SK-N-SH treated with all-trans-retinoic acid at 6 μM for 48 hours (cell line): ENCODE measurements around the gene FOXK1.

Experiments used
- ATAC-seq: fragments of 200-7000 bp; cut with Tn5 transposase; 3 replicates; pipeline ENCODE4 v1.9.1; 2020; ENCODE audit warnings: mild to moderate bottlenecking, moderate library complexity
- BACH2 ChIP-seq: fragments of 250-450 bp; sonication (Bioruptor Pico); IDR thresholded peaks from 2 replicates; pipeline ENCODE4 v1.9.0; 2021; ENCODE audit warnings: mild to moderate bottlenecking, borderline replicate concordance
- CSDC2 ChIP-seq: fragments of 250-450 bp; sonication (Bioruptor Pico); IDR thresholded peaks from 2 replicates; pipeline ENCODE4 v1.5.0; 2020; ENCODE audit warnings: mild to moderate bottlenecking, moderate library complexity
- ESRRG ChIP-seq: fragments of 250-450 bp; sonication (Bioruptor Pico); IDR thresholded peaks from 2 replicates; pipeline ENCODE4 v1.6.1; 2021; ENCODE audit warnings: mild to moderate bottlenecking
- GLIS3 ChIP-seq: fragments of 250-450 bp; sonication (Bioruptor Pico); IDR thresholded peaks from 2 replicates; pipeline ENCODE4 v1.5.0; 2020; ENCODE audit warnings: mild to moderate bottlenecking, moderate library complexity
- ISL1 ChIP-seq: fragments of 250-450 bp; sonication (Bioruptor Pico); IDR thresholded peaks from 2 replicates; pipeline ENCODE4 v2.1.2; 2022; ENCODE audit warnings: mild to moderate bottlenecking, moderate library complexity
- OSR1 ChIP-seq: fragments of 250-450 bp; sonication (Bioruptor Pico); IDR thresholded peaks from 2 replicates; pipeline ENCODE4 v1.8.0; 2022; ENCODE audit warnings: moderate library complexity, mild to moderate bottlenecking, inconsistent platforms
- PPARA ChIP-seq: fragments of 250-450 bp; sonication (Bioruptor Pico); IDR thresholded peaks from 2 replicates; pipeline ENCODE4 v1.5.0; 2020; ENCODE audit warnings: mild to moderate bottlenecking, borderline replicate concordance
- RARB ChIP-seq: fragments of 250-450 bp; sonication (Bioruptor Pico); IDR thresholded peaks from 2 replicates; pipeline ENCODE4 v1.8.0; 2021; ENCODE audit warnings: mild to moderate bottlenecking, moderate library complexity
- SNAI2 ChIP-seq: fragments of 250-450 bp; sonication (Bioruptor Pico); IDR thresholded peaks from 2 replicates; pipeline ENCODE4 v1.5.0; 2020; ENCODE audit warnings: mild to moderate bottlenecking, moderate library complexity
- TCF4 ChIP-seq: fragments of 250-450 bp; sonication (Bioruptor Pico); IDR thresholded peaks from 2 replicates; pipeline ENCODE4 v1.8.0; 2021; ENCODE audit warnings: mild to moderate bottlenecking, moderate library complexity, borderline replicate concordance
- TOX ChIP-seq: fragments of 250-450 bp; sonication (Bioruptor Pico); IDR thresholded peaks from 2 replicates; pipeline ENCODE4 v1.8.0; 2021; ENCODE audit warnings: mild to moderate bottlenecking, moderate library complexity, borderline replicate concordance
- ZC3H10 ChIP-seq: fragments of 250-450 bp; sonication (Bioruptor Pico); IDR thresholded peaks from 2 replicates; pipeline ENCODE4 v1.5.1; 2021; ENCODE audit warnings: mild to moderate bottlenecking, moderate library complexity
- ZFP3 ChIP-seq: fragments of 250-450 bp; sonication (Bioruptor Pico); IDR thresholded peaks from 2 replicates; pipeline ENCODE4 v1.5.0; 2020; ENCODE audit warnings: mild to moderate bottlenecking, moderate library complexity
- ZFP30 ChIP-seq: fragments of 450-650 bp; formaldehyde crosslinking; IDR thresholded peaks from 2 replicates; pipeline ENCODE4 v1.5.0; 2022; ENCODE audit warnings: mild to moderate bottlenecking, moderate library complexity
- ZNF70 ChIP-seq: fragments of 450-650 bp; formaldehyde crosslinking; IDR thresholded peaks from 2 replicates; pipeline ENCODE4 v1.5.0; 2020; ENCODE audit warnings: mild to moderate bottlenecking, moderate library complexity
- ZNF8 ChIP-seq: fragments of 450-650 bp; formaldehyde crosslinking; IDR thresholded peaks from 2 replicates; pipeline ENCODE4 v1.5.0; 2020; ENCODE audit warnings: mild to moderate bottlenecking, moderate library complexity
- TF ChIP-seq, protein P1 (sequence below): fragments of 250-450 bp; sonication (Bioruptor Pico); IDR thresholded peaks from 2 replicates; pipeline ENCODE4 v1.5.1; 2020; ENCODE audit warnings: low read depth, mild to moderate bottlenecking, moderate library complexity
- TF ChIP-seq, protein P2 (sequence below): fragments of 250-450 bp; sonication (Bioruptor Pico); IDR thresholded peaks from 2 replicates; pipeline ENCODE4 v1.8.0; 2021; ENCODE audit warnings: low read depth, mild to moderate bottlenecking, moderate library complexity, borderline replicate concordance
- TF ChIP-seq, protein P3 (sequence below): fragments of 250-450 bp; sonication (Bioruptor Pico); IDR thresholded peaks from 2 replicates; pipeline ENCODE4 v1.8.0; 2020; ENCODE audit warnings: mild to moderate bottlenecking, moderate library complexity, borderline replicate concordance
- TF ChIP-seq, protein P4 (sequence below): fragments of 250-450 bp; sonication (Bioruptor Pico); IDR thresholded peaks from 2 replicates; pipeline ENCODE4 v1.5.1; 2021; ENCODE audit warnings: mild to moderate bottlenecking, moderate library complexity
- TF ChIP-seq, protein P5 (sequence below): fragments of 250-450 bp; sonication (Bioruptor Pico); IDR thresholded peaks from 2 replicates; pipeline ENCODE4 v1.5.0; 2020; ENCODE audit warnings: mild to moderate bottlenecking, moderate library complexity

FOXK1 gene

DNA sequence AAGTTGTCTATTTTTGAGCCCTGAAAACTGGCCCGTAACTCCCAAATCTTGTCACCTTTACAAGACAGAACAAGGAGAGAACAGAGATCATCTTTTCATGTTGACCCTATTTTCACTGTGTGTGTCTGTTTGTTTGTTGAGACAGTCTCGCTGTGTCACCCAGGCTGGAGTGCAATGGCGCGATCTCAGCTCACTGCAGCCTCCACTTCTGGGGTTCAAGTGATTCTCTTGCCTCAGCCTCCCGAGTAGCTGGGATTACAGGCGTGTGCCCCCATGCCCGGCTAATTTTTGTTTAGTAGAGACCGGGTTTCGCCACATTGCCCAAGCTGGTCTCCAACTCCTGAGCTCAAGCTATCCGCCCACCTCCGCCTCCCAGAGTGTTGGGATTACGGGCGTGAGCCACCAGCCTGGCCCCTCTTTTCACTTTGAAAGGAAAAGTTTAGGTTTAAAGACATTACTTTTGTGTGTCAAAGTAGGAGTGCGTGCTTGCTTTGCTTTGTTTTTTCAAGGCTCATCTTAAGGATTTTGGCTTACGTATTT lies 32.1 kb downstream of the FOXK1 start (continued):
- TF ChIP-seq, protein P1, sequence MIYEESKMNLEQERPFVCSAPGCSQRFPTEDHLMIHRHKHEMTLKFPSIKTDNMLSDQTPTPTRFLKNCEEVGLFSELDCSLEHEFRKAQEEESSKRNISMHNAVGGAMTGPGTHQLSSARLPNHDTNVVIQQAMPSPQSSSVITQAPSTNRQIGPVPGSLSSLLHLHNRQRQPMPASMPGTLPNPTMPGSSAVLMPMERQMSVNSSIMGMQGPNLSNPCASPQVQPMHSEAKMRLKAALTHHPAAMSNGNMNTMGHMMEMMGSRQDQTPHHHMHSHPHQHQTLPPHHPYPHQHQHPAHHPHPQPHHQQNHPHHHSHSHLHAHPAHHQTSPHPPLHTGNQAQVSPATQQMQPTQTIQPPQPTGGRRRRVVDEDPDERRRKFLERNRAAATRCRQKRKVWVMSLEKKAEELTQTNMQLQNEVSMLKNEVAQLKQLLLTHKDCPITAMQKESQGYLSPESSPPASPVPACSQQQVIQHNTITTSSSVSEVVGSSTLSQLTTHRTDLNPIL (CRISPR knock-in tag) = no peak
- TF ChIP-seq CSDC2 (CRISPR knock-in tag) (no peak), OSR1 (CRISPR knock-in tag) (no peak), ZC3H10 (CRISPR knock-in tag) (no peak), RARB (no peak)
- TF ChIP-seq, protein P2, sequence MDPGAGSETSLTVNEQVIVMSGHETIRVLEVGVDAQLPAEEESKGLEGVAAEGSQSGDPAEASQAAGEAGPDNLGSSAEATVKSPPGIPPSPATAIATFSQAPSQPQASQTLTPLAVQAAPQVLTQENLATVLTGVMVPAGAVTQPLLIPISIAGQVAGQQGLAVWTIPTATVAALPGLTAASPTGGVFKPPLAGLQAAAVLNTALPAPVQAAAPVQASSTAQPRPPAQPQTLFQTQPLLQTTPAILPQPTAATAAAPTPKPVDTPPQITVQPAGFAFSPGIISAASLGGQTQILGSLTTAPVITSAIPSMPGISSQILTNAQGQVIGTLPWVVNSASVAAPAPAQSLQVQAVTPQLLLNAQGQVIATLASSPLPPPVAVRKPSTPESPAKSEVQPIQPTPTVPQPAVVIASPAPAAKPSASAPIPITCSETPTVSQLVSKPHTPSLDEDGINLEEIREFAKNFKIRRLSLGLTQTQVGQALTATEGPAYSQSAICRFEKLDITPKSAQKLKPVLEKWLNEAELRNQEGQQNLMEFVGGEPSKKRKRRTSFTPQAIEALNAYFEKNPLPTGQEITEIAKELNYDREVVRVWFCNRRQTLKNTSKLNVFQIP (CRISPR knock-in tag) = no peak

DNA sequence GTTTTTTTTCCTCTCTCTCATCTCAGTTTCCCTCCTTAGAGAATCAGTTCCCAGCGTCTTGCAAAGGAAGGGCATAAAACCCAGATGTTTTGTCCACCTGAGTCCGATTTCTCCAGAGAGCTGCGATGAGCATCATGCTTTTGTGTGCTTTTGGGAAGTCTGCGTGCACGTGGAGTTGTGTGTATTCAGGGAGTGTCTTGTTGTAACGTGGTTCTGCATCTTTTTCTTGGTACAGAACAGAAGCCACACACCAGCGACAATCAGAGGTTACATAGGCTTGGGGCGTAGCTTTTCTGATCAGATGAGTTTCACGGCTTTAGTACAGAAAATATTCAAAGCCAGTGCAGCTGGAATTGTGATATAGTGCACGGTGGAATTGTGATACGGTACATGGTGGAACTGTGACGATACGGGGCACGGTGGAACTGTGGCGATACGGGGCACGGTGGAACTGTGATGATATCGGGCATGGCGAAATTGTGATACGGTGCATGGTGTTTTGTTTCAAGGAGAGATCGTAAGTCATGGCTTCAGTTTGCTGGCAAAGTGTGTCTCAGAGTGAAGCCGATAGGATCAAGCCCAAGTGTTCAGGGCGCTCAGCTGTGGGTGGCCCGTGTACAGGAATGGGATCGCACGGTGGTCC lies 32.8 kb downstream of the FOXK1 start:
- no peak for ATAC-seq
- TF ChIP-seq, protein P3, sequence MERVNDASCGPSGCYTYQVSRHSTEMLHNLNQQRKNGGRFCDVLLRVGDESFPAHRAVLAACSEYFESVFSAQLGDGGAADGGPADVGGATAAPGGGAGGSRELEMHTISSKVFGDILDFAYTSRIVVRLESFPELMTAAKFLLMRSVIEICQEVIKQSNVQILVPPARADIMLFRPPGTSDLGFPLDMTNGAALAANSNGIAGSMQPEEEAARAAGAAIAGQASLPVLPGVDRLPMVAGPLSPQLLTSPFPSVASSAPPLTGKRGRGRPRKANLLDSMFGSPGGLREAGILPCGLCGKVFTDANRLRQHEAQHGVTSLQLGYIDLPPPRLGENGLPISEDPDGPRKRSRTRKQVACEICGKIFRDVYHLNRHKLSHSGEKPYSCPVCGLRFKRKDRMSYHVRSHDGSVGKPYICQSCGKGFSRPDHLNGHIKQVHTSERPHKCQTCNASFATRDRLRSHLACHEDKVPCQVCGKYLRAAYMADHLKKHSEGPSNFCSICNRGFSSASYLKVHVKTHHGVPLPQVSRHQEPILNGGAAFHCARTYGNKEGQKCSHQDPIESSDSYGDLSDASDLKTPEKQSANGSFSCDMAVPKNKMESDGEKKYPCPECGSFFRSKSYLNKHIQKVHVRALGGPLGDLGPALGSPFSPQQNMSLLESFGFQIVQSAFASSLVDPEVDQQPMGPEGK (CRISPR knock-in tag) = no peak
- TF ChIP-seq ZNF70 (no peak), BACH2 (no peak), OSR1 (CRISPR knock-in tag) (no peak), ESRRG (no peak), TCF4 (CRISPR knock-in tag) (no peak), PPARA (CRISPR knock-in tag) (no peak)
- TF ChIP-seq, protein P4, sequence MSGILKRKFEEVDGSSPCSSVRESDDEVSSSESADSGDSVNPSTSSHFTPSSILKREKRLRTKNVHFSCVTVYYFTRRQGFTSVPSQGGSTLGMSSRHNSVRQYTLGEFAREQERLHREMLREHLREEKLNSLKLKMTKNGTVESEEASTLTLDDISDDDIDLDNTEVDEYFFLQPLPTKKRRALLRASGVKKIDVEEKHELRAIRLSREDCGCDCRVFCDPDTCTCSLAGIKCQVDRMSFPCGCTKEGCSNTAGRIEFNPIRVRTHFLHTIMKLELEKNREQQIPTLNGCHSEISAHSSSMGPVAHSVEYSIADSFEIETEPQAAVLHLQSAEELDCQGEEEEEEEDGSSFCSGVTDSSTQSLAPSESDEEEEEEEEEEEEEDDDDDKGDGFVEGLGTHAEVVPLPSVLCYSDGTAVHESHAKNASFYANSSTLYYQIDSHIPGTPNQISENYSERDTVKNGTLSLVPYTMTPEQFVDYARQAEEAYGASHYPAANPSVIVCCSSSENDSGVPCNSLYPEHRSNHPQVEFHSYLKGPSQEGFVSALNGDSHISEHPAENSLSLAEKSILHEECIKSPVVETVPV (CRISPR knock-in tag) = no peak
- TF ChIP-seq, protein P2 (CRISPR knock-in tag) = no peak
- TF ChIP-seq, protein P5, sequence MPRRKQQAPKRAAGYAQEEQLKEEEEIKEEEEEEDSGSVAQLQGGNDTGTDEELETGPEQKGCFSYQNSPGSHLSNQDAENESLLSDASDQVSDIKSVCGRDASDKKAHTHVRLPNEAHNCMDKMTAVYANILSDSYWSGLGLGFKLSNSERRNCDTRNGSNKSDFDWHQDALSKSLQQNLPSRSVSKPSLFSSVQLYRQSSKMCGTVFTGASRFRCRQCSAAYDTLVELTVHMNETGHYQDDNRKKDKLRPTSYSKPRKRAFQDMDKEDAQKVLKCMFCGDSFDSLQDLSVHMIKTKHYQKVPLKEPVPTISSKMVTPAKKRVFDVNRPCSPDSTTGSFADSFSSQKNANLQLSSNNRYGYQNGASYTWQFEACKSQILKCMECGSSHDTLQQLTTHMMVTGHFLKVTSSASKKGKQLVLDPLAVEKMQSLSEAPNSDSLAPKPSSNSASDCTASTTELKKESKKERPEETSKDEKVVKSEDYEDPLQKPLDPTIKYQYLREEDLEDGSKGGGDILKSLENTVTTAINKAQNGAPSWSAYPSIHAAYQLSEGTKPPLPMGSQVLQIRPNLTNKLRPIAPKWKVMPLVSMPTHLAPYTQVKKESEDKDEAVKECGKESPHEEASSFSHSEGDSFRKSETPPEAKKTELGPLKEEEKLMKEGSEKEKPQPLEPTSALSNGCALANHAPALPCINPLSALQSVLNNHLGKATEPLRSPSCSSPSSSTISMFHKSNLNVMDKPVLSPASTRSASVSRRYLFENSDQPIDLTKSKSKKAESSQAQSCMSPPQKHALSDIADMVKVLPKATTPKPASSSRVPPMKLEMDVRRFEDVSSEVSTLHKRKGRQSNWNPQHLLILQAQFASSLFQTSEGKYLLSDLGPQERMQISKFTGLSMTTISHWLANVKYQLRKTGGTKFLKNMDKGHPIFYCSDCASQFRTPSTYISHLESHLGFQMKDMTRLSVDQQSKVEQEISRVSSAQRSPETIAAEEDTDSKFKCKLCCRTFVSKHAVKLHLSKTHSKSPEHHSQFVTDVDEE (CRISPR knock-in tag) = no peak
- TF ChIP-seq, all 23 proteins: peak for 0

DNA sequence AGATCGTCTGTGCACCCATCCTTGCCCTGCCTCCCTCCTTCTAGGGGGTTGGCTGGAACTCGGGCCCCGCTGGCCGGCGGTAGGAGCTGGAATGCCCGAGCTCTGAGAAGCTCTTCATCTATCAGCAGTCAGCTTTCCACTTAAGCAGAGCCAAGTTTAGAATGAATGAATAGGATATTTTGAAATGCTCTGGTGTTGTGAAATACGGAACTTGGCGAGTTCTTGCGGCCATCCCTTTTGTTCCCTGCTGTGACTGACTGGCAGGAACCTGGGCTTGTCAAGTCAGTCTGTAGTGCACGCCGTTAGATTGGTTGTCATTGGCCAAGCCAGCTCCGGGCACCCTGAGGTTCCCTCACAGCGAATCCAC lies 33.3 kb downstream of the FOXK1 start:
- ATAC-seq = no peak
- no peak for TF ChIP-seq ISL1 (CRISPR knock-in tag)
- no peak for TF ChIP-seq RARB
- TF ChIP-seq, protein P4 (CRISPR knock-in tag) = no peak
- TF ChIP-seq TOX (CRISPR knock-in tag) = no peak
- no peak for TF ChIP-seq GLIS3 (CRISPR knock-in tag)
- TF ChIP-seq ZFP30 (CRISPR knock-in tag) = no peak
- TF ChIP-seq SNAI2 = no peak
- no peak for TF ChIP-seq CSDC2 (CRISPR knock-in tag)
- TF ChIP-seq ZNF8 (CRISPR knock-in tag) = no peak
- no peak for TF ChIP-seq ZFP3
- no peak for TF ChIP-seq BACH2
- TF ChIP-seq ZNF70 = no peak
